Astrocyte of the cerebellum (primary cell): ENCODE results near the gene LPCAT3.

Source experiments
- DNase-seq: peaks from one replicate; pipeline ENCODE4 v3.0.0-alpha.2; 2011; ENCODE audit warnings: low read depth
- H3K4me3 ChIP-seq: 2 replicates; pipeline ENCODE4 v1.5.1; 2011; ENCODE audit warnings: mild to moderate bottlenecking, low read depth, low read length, moderate library complexity
- in situ Hi-C: cut with HindIII; loops from 2 replicates; pipeline ENCODE4 v1.10.0; 2017; ENCODE audit warnings: low sequenced_read_pairs
- TF ChIP-seq, protein P1 (sequence below): IDR thresholded peaks from 2 replicates; pipeline ENCODE4 v1.5.1; 2012; ENCODE audit warnings: low read length, low read depth, moderate library complexity, mild to moderate bottlenecking; ENCODE audit errors: missing control alignments

The LPCAT3 gene

DNA sequence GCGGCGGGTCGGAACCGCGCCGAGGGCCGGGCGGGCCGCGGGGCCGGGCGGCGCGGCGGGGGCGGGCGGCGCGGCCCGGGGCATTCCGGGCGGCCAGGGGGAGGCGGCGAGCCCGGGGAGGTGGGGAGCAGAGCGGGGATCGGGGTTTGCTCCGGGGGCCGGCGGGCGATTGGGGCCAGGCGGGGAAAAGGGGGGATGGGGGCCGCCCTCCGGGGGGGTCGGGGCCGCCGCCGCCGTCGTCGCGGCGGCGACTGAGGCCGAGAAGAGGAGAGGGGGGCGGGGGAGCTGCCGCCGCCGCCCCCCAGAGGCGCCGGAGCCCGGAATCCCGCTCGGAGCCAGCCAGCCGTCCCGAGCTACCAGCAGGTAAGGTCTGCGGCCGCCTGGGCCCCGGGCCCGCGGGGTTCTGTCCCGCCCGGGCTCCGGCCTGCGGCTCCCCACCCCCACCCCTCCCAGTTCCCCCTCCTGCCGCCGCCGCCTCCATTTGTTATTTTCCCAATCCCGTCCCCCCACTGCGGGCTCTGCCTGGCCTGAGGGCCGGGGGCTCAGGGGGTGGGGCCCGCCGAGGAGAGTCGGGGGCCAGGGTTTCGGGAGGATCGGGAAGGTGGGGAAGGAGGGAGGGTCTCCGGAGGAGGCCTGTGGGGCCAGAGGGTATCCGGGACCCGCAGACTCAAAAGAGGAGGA is 90.1 kb downstream of the LPCAT3 start:
- DNase-seq: no peak
- peak overlapping the region; percentile 96 for H3K4me3 ChIP-seq
- in situ Hi-C loops: no loop called here
- TF ChIP-seq, protein P1, sequence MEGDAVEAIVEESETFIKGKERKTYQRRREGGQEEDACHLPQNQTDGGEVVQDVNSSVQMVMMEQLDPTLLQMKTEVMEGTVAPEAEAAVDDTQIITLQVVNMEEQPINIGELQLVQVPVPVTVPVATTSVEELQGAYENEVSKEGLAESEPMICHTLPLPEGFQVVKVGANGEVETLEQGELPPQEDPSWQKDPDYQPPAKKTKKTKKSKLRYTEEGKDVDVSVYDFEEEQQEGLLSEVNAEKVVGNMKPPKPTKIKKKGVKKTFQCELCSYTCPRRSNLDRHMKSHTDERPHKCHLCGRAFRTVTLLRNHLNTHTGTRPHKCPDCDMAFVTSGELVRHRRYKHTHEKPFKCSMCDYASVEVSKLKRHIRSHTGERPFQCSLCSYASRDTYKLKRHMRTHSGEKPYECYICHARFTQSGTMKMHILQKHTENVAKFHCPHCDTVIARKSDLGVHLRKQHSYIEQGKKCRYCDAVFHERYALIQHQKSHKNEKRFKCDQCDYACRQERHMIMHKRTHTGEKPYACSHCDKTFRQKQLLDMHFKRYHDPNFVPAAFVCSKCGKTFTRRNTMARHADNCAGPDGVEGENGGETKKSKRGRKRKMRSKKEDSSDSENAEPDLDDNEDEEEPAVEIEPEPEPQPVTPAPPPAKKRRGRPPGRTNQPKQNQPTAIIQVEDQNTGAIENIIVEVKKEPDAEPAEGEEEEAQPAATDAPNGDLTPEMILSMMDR: no peak

GRCh38 chr12:6927379-6928021 is 90.8 kb downstream of the LPCAT3 start, which contains the start of gene ATN1:
TSS of gene ATN1 (plus strand) at chr12:6927959. CDS start at chr12:6934002, 6,043 bp downstream.
- H3K4me3 ChIP-seq: peak within 1 kb of the TSS; percentile 96
- TF ChIP-seq, protein P1: no peak
- in situ Hi-C loops: no loop called here
- DNase-seq: no peak
